ENCODE results near the gene BCR. TPM values are rescaled to one million over a fixed set of nuclear protein-coding genes. Genes with fewer than 3 reads are reported as not detected.

Gene BCR
- total RNA-seq, 4 donors from 2014 or later: 70.5 to 102 (median 84.1) TPM

GRCh38 chr22:23193882-23194281, 13.6 kb downstream of the BCR start:
- intact Hi-C loops (cut with DNase I; ENCODE audit: low total_unique reads): no loop called here
- TF ChIP-seq POLR2A (IDR thresholded peaks at IDR 0.05): no peak
- TF ChIP-seq, protein P1, sequence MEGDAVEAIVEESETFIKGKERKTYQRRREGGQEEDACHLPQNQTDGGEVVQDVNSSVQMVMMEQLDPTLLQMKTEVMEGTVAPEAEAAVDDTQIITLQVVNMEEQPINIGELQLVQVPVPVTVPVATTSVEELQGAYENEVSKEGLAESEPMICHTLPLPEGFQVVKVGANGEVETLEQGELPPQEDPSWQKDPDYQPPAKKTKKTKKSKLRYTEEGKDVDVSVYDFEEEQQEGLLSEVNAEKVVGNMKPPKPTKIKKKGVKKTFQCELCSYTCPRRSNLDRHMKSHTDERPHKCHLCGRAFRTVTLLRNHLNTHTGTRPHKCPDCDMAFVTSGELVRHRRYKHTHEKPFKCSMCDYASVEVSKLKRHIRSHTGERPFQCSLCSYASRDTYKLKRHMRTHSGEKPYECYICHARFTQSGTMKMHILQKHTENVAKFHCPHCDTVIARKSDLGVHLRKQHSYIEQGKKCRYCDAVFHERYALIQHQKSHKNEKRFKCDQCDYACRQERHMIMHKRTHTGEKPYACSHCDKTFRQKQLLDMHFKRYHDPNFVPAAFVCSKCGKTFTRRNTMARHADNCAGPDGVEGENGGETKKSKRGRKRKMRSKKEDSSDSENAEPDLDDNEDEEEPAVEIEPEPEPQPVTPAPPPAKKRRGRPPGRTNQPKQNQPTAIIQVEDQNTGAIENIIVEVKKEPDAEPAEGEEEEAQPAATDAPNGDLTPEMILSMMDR (IDR thresholded peaks at IDR 0.05): no peak
- no peak overlapping the region for H3K4me3 ChIP-seq (ENCODE audit: low read depth, poor library complexity, severe bottlenecking)
- WGBS, 2 donors: 35 to 56% methylated on average over 5 of the region's 5 CpGs
- no peak for DNase-seq (ENCODE audit: low spot score in 2 of 2)

- no peak for TF ChIP-seq POLR2A (IDR thresholded peaks at IDR 0.05)
- TF ChIP-seq, protein P1 (IDR thresholded peaks at IDR 0.05): no peak
- H3K4me3 ChIP-seq (ENCODE audit: low read depth, poor library complexity, severe bottlenecking): no peak overlapping the region
- intact Hi-C loops (cut with DNase I; ENCODE audit: low total_unique reads): no loop called here
- 81 to 92% methylated on average over 11 of the region's 11 CpGs for WGBS, 2 donors
- no peak for DNase-seq (ENCODE audit: low spot score in 2 of 2)
Measured at GRCh38 chr22:23196165-23196564, 15.9 kb downstream of the BCR start.

- intact Hi-C loops (cut with DNase I; ENCODE audit: low total_unique reads): no loop called here
- 89 to 96% methylated on average over 8 of the region's 8 CpGs for WGBS, 2 donors
- H3K4me3 ChIP-seq (ENCODE audit: low read depth, poor library complexity, severe bottlenecking): no peak overlapping the region
- DNase-seq (ENCODE audit: low spot score in 2 of 2): no peak
- no peak for TF ChIP-seq POLR2A (IDR thresholded peaks at IDR 0.05)
- TF ChIP-seq, protein P1 (IDR thresholded peaks at IDR 0.05): no peak
Measured at GRCh38 chr22:23197836-23198235, 17.5 kb downstream of the BCR start.

DNA sequence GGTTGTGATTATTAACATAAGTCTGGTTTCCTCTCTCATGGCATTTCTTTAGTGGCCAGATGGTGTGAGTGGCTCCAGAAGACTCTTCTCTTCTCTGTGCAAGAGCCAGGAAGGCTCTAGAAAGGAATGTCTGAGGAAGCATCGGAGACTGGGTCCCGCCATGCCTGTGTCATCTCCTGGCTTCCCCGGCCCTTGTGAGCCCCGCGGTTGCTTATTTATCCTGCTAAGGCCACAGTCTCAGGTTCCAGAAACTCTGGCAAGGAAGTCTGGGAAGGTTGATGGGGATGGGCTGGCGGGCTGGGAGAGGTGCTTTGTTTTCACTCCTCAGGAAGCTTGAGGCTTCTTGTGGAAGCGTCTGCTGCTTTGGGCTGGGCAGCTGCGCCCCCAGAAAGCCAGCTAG, 18.9 kb downstream of the BCR start:
- DNase-seq (ENCODE audit: low spot score in 2 of 2): no peak
- no peak for TF ChIP-seq POLR2A (IDR thresholded peaks at IDR 0.05)
- TF ChIP-seq, protein P1 (IDR thresholded peaks at IDR 0.05): no peak
- intact Hi-C loops (cut with DNase I; ENCODE audit: low total_unique reads): no loop called here
- 68 to 78% methylated on average over 8 of the region's 8 CpGs for WGBS, 2 donors
- H3K4me3 ChIP-seq (ENCODE audit: low read depth, poor library complexity, severe bottlenecking): no peak overlapping the region

- intact Hi-C loops (cut with DNase I; ENCODE audit: low total_unique reads): no loop called here
- DNase-seq (ENCODE audit: low spot score in 2 of 2): no peak
Measured at GRCh38 chr22:23200898-23201297, 20.6 kb downstream of the BCR start.

More at GRCh38 chr22:23200898-23201297, 20.6 kb downstream of the BCR start:
- no peak overlapping the region for H3K4me3 ChIP-seq (ENCODE audit: low read depth, poor library complexity, severe bottlenecking)
- TF ChIP-seq, protein P1 (IDR thresholded peaks at IDR 0.05): no peak
- TF ChIP-seq POLR2A (IDR thresholded peaks at IDR 0.05): no peak
- 89 to 91% methylated on average over 5 of the region's 5 CpGs for WGBS, 2 donors
